ENCODE measurements around the gene CDKN3.
"Not testable (repeated sequence)": the region's sequence is repeated elsewhere in the genome, so short reads cannot be mapped to it uniquely, and the experiment has no call there.

The CDKN3 gene

GRCh38 chr14:54370323-54371198 lies 26.2 kb upstream of the CDKN3 start:
- DNase-seq, result no peak

GRCh38 chr14:54374117-54374884 lies 22.5 kb upstream of the CDKN3 start:
- DNase-seq, result no peak

GRCh38 chr14:54377501-54377900 lies 19.3 kb upstream of the CDKN3 start:
- no peak for DNase-seq

GRCh38 chr14:54378893-54379292 lies 17.9 kb upstream of the CDKN3 start:
- DNase-seq, result not testable (repeated sequence)

GRCh38 chr14:54380558-54380957 lies 16.2 kb upstream of the CDKN3 start:
- not testable (repeated sequence) for DNase-seq

- no peak for DNase-seq
Measured at GRCh38 chr14:54381821-54382220, 15.0 kb upstream of the CDKN3 start.

- DNase-seq, result no peak
Measured at GRCh38 chr14:54383835-54384234, 13.0 kb upstream of the CDKN3 start.

- no peak for DNase-seq
Measured at GRCh38 chr14:54385556-54385955, 11.3 kb upstream of the CDKN3 start.

GRCh38 chr14:54387328-54387727 lies 9.5 kb upstream of the CDKN3 start:
- DNase-seq, result no peak

GRCh38 chr14:54392131-54392859 lies 4.5 kb upstream of the CDKN3 start:
- no peak for DNase-seq

GRCh38 chr14:54392986-54393884 lies 3.6 kb upstream of the CDKN3 start:
- DNase-seq, result not testable (repeated sequence)

- no peak for DNase-seq
Measured at GRCh38 chr14:54394596-54394995, 2.2 kb upstream of the CDKN3 start.

- DNase-seq, result no peak
Measured at GRCh38 chr14:54395284-54395683, 1.5 kb upstream of the CDKN3 start.

- DNase-seq, result no peak
Measured at GRCh38 chr14:54395716-54396115, 1.1 kb upstream of the CDKN3 start.

GRCh38 chr14:54396183-54396492 lies 669 bp upstream of the CDKN3 start:
- DNase-seq, result no peak

- no peak for DNase-seq
Measured at GRCh38 chr14:54399560-54399959, 2.8 kb downstream of the CDKN3 start.

GRCh38 chr14:54403401-54404005 lies 6.7 kb downstream of the CDKN3 start:
- DNase-seq, result not testable (repeated sequence)

GRCh38 chr14:54410215-54410614 lies 13.4 kb downstream of the CDKN3 start:
- DNase-seq, result no peak

GRCh38 chr14:54411371-54411770 lies 14.6 kb downstream of the CDKN3 start:
- DNase-seq, result no peak

- peak in 1 of 2 donors; percentile 14 for DNase-seq
Measured at GRCh38 chr14:54420478-54421142, 23.8 kb downstream of the CDKN3 start.

- DNase-seq, result no peak
Measured at GRCh38 chr14:54423991-54424390, 27.2 kb downstream of the CDKN3 start.
